AG04450 (cell line): ENCODE data around the gene HIVEP3. TPM values are rescaled to one million over a fixed set of nuclear protein-coding genes. Genes with fewer than 3 reads are reported as not detected.

Experiments
- CTCF ChIA-PET: fragments of 300-600, 350-600 bp; formaldehyde crosslinking; extraction: SDS; loops from one replicate; lab custom pipeline; 2022; ENCODE audit warnings: antibody characterized with exemption, inconsistent platforms; lab: Charles Lee
- POLR2A ChIA-PET: fragments of 350-600 bp; formaldehyde crosslinking; extraction: SDS; loops from one replicate; lab custom pipeline; 2021; ENCODE audit warnings: antibody characterized with exemption, inconsistent platforms; lab: Yijun Ruan, JAX
- DNase-seq: peaks from one replicate; pipeline ENCODE4 v3.0.0-alpha.2; 2011; ENCODE audit warnings: low read depth, low spot score
- H3K27ac ChIP-seq: one replicate; pipeline ENCODE4 v1.5.1; 2012; ENCODE audit warnings: low read depth, low read length, control low read depth
- H3K27me3 ChIP-seq: one replicate; pipeline ENCODE4 v1.6.0; 2012; ENCODE audit warnings: low read length; ENCODE audit not compliant: control insufficient read depth, insufficient read depth
- H3K4me3 ChIP-seq: 2 replicates; pipeline ENCODE4 v1.5.1; 2011; ENCODE audit warnings: mild to moderate bottlenecking, low read depth, low read length, control low read depth
- H3K9me3 ChIP-seq: 2 replicates; pipeline ENCODE4 v1.5.1; 2012; ENCODE audit warnings: low read length; ENCODE audit not compliant: control insufficient read depth, insufficient read depth
- polyA plus RNA-seq: library from polyadenylated mRNA; depleted of rRNA; stranded (reverse); fragments of >200 nt; gene quantifications from 2 replicates; pipeline ENCODE4 v1.2.3, GENCODE V29; 2011
- TF ChIP-seq, protein P1 (sequence below): IDR thresholded peaks from 2 replicates; pipeline ENCODE4 v1.5.1; 2011; ENCODE audit warnings: low read depth, low read length, control low read depth, inconsistent platforms

The HIVEP3 gene
- polyA plus RNA-seq, 1 experiment, result 4.8 TPM

GRCh38 chr1:41492341-41492848 lies 426.3 kb downstream of the HIVEP3 start:
- H3K9me3 ChIP-seq, result no peaks in the 10 kb centered on the region; the same call in 1 of the 2 replicates
- ChIA-PET CTCF (interaction anchor here (0.7 to 1.8 kb wide), 4 partner anchors 9 to 60 kb away, joined by 3 to 6 read pairs (median 4); no protein-coding TSS in a partner anchor), POLR2A (no interaction called here)
- H3K4me3 ChIP-seq, result no peak overlapping the region
- TF ChIP-seq, protein P1, sequence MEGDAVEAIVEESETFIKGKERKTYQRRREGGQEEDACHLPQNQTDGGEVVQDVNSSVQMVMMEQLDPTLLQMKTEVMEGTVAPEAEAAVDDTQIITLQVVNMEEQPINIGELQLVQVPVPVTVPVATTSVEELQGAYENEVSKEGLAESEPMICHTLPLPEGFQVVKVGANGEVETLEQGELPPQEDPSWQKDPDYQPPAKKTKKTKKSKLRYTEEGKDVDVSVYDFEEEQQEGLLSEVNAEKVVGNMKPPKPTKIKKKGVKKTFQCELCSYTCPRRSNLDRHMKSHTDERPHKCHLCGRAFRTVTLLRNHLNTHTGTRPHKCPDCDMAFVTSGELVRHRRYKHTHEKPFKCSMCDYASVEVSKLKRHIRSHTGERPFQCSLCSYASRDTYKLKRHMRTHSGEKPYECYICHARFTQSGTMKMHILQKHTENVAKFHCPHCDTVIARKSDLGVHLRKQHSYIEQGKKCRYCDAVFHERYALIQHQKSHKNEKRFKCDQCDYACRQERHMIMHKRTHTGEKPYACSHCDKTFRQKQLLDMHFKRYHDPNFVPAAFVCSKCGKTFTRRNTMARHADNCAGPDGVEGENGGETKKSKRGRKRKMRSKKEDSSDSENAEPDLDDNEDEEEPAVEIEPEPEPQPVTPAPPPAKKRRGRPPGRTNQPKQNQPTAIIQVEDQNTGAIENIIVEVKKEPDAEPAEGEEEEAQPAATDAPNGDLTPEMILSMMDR, result peak; percentile 57
- H3K27ac ChIP-seq, result no peak overlapping the region
- no peak for DNase-seq
- no peaks in the 10 kb centered on the region for H3K27me3 ChIP-seq

GRCh38 chr1:41490911-41491310 lies 427.8 kb downstream of the HIVEP3 start:
- DNase-seq, result no peak
- Histone ChIP-seq H3K4me3 (no peak overlapping the region), H3K27me3 (no peaks in the 10 kb centered on the region), H3K27ac (no peak overlapping the region), H3K9me3 (no peaks in the 10 kb centered on the region; the same call in 1 of the 2 replicates)
- ChIA-PET CTCF (interaction anchor here (0.6 to 1.3 kb wide), 2 partner anchors 25 to 165 kb away, joined by 3 read pairs; no protein-coding TSS in a partner anchor), POLR2A (interaction anchor here (0.6 kb wide), 1 partner anchor 33 kb away, joined by 3 read pairs; no protein-coding TSS in a partner anchor)
- TF ChIP-seq, protein P1, result no peak

DNA sequence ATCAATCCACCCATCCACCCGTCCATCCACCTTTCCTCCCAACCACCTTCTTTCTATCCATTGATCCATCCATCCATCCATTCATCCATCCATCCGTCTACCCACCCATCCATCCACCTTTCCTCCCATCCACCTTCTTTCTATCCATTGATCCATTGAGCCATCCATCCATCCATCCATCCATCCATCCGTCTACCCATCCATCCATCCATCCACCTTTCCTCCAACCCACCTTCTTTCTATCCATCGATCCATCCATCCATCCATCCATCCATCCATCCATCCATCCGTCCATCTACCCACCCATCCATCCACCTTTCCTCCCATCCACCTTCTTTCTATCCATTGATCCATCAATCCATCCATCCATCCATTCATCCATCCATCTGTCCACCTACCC lies 429.2 kb downstream of the HIVEP3 start:
- no peak overlapping the region for H3K4me3 ChIP-seq
- H3K27me3 ChIP-seq, result no peaks in the 10 kb centered on the region
- TF ChIP-seq, protein P1, result no peak
- H3K27ac ChIP-seq, result no peak overlapping the region
- DNase-seq, result no peak
- ChIA-PET POLR2A (no interaction called here), CTCF (interaction anchor here (1.3 kb wide), 1 partner anchor 26 kb away, joined by 3 read pairs; no protein-coding TSS in a partner anchor)
- H3K9me3 ChIP-seq, result no peaks in the 10 kb centered on the region; the same call in 1 of the 2 replicates

DNA sequence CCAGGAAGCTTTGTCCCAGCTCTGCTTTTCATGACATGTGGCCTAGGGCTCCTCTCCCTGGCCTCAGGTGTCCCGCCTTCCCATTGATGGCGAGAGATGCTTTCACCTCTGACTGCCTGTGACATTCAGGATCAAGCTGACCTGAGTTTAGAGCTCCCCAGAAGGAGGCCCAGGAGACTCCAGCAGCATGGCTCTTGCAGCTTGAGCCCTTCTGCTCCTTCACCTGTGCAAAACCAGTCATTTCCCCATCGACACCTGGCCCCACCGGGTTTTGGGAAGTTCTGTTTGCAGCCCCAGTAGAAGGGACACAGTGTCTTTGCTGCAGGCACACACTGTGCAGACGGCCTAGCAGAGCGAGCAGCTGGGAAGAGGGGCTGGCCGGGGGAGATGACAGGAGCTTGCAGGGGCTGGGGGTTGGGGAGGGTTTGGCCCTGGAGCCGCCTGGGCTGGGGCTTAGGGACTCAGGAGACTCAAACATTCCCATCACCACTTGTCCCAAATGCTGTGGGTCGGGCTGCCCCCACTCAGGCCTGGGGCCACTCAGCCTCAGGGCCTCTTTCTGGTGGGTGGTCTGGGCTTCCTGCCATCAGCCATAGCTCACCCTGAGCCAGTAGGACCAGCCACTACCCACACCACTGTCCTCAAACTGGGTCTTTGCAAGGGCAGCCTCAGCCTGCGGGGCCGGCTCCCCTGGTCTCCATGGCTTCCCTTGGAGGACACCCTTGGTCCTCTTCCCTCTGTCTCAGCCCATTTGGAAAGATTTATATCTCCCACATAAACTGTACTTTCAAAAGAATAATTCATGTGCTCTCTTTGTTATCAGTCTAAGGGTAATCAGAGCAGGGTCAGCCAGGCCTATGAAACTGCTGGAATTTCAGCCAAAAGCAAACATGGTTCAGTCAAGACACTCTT lies 430.4 kb downstream of the HIVEP3 start:
- POLR2A ChIA-PET, result no interaction called here
- DNase-seq, result no peak
- TF ChIP-seq, protein P1, result no peak
- no peak overlapping the region for H3K27ac ChIP-seq
- H3K9me3 ChIP-seq, result no peaks in the 10 kb centered on the region; the same call in 1 of the 2 replicates
- CTCF ChIA-PET, result interaction anchor here (0.6 kb wide), 1 partner anchor 56 kb away, joined by 4 read pairs; no protein-coding TSS in a partner anchor
- no peaks in the 10 kb centered on the region for H3K27me3 ChIP-seq
- H3K4me3 ChIP-seq, result no peak overlapping the region
